Breast epithelium (tissue), 3 donors: Measurements from ENCODE around the gene RAD51AP1.

Experiments
- POLR2A ChIP-seq: fragments of 450-650 bp; IDR thresholded peaks from one replicate; pipeline ENCODE4 v1.6.1; 2016; ENCODE audit warnings: antibody characterized with exemption, mild to moderate bottlenecking, moderate library complexity
- POLR2AphosphoS5 ChIP-seq, 3 donors: sonication (generic); formaldehyde crosslinking; IDR thresholded peaks; one replicate each; pipeline ENCODE4 v1.6.1; 2017; ENCODE audit warnings: antibody characterized with exemption in 3 of 3

DNA sequence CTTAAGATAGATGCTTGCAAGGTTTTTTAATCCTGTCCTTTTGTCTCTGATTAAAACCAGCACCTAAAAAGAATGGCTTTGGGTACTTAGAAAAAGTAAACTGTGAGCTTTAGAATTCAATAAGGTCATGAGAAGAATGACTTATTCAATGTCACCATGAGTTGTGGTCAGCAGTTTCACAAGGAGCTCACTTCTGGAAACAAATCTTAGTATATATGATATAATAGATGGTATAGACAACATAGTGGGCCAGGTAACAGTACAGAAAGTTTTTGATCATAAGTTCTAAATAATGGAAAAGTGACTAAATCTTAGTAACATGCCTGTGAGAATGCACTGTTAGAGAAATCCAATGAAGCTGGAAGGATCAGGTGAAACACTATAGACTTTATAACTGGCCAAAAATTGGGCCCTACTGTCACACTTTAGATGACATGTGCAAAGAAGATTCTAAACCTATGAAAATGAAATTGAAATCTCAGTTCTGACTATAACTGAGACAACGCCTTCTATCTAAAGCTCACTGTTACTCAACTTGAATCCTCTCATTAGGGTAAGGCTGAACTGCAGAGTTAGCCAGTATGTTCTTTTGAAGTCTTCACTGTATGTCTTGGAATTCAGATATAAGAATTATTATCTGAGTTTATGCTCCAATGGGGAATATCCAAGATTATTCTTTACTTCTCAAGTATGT lies 42.4 kb upstream of the RAD51AP1 start:
- TF ChIP-seq POLR2A, result no peak
- no peak for TF ChIP-seq POLR2AphosphoS5 (IDR thresholded peaks at IDR 0.05)
